Parathyroid adenoma (tissue), 2 donors: Measurements from ENCODE around the gene TMEM53.

Experiments
- H2AFZ ChIP-seq: fragments of 300-600 bp; sonication (generic); one replicate; pipeline ENCODE4 v1.7.0; 2017; ENCODE audit warnings: antibody characterized with exemption, mild to moderate bottlenecking
- H3K27ac ChIP-seq: fragments of 300-600 bp; sonication (generic); one replicate; pipeline ENCODE4 v1.7.0; 2017
- H3K27me3 ChIP-seq: fragments of 300-600 bp; sonication (generic); one replicate; pipeline ENCODE4 v1.7.0; 2017; ENCODE audit warnings: low read length; ENCODE audit not compliant: control insufficient read depth, insufficient read depth
- H3K36me3 ChIP-seq: fragments of 300-600 bp; sonication (generic); one replicate; pipeline ENCODE4 v1.7.0; 2017; ENCODE audit warnings: low read length; ENCODE audit not compliant: control insufficient read depth, insufficient read depth
- H3K4me1 ChIP-seq: fragments of 300-600 bp; sonication (generic); one replicate; pipeline ENCODE4 v1.7.0; 2017; ENCODE audit warnings: control low read depth
- H3K4me2 ChIP-seq: fragments of 300-600 bp; sonication (generic); one replicate; pipeline ENCODE4 v1.7.0; 2017; ENCODE audit warnings: low read length
- H3K4me3 ChIP-seq: fragments of 300-600 bp; sonication (generic); one replicate; pipeline ENCODE4 v1.7.0; 2017; ENCODE audit warnings: low read depth, low read length
- H3K79me2 ChIP-seq: fragments of 300-600 bp; sonication (generic); one replicate; pipeline ENCODE4 v1.7.0; 2017; ENCODE audit warnings: control low read depth
- H3K9ac ChIP-seq: fragments of 300-600 bp; sonication (generic); one replicate; pipeline ENCODE4 v1.7.0; 2017; ENCODE audit warnings: mild to moderate bottlenecking
- H3K9me3 ChIP-seq: fragments of 300-600 bp; sonication (generic); one replicate; pipeline ENCODE4 v1.7.0; 2017; ENCODE audit warnings: low read length; ENCODE audit not compliant: control insufficient read depth
- CTCF ChIP-seq: fragments of 300-600 bp; sonication (generic); IDR thresholded peaks from one replicate; pipeline ENCODE4 v1.7.0; 2017; ENCODE audit warnings: antibody characterized with exemption, mild to moderate bottlenecking
- donor health status: primary hyperparathyroidism.

The TMEM53 gene

GRCh38 chr1:44625348-44625747 is 48.9 kb downstream of the TMEM53 start:
- H3K4me2 ChIP-seq = no peak overlapping the region
- H3K79me2 ChIP-seq = no peaks in the 10 kb centered on the region
- H3K27ac ChIP-seq = no peak overlapping the region
- H3K9ac ChIP-seq = no peak overlapping the region
- no peak overlapping the region for H2AFZ ChIP-seq
- no peaks in the 10 kb centered on the region for H3K4me1 ChIP-seq
- H3K4me3 ChIP-seq = no peak overlapping the region
- no peak for TF ChIP-seq CTCF
- no peaks in the 10 kb centered on the region for H3K36me3 ChIP-seq
- H3K27me3 ChIP-seq = no peaks in the 10 kb centered on the region
- no peaks in the 10 kb centered on the region for H3K9me3 ChIP-seq

DNA sequence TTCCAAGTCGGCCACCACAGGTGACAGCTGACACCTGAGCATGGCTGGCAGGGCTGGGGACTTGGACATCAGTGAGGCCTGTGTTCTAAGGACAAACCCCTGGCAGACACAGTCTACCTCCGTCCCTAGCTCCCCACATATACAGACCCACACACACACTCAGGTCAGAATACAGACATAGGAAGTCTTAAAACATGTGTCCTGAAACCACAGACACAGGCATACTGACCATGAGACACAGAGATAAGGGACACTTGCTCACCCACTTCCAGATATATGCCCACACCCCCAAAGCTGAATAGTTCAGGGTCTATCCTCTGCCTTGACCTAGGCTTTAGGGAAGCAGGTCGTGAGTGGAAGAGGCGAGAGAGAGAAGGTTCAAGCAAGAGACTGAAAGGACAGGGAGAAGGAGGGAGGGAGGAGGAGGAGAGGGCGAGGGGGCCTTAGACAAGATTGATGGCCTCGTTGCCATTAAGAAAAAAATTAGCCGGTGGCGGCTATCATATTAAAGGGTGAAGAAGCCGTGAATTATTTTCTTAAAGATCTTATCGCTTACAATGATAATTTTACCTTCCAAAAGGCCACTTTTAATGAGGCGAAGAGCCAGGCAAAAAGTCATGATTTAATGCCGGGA is 49.9 kb downstream of the TMEM53 start:
- Histone ChIP-seq H3K79me2 (no peaks in the 10 kb centered on the region), H3K9ac (no peak overlapping the region), H2AFZ (no peak overlapping the region), H3K4me3 (no peak overlapping the region), H3K9me3 (no peaks in the 10 kb centered on the region), H3K36me3 (no peaks in the 10 kb centered on the region), H3K4me2 (no peak overlapping the region), H3K4me1 (no peaks in the 10 kb centered on the region), H3K27me3 (no peaks in the 10 kb centered on the region), H3K27ac (no peak overlapping the region)
- no peak for TF ChIP-seq CTCF

DNA sequence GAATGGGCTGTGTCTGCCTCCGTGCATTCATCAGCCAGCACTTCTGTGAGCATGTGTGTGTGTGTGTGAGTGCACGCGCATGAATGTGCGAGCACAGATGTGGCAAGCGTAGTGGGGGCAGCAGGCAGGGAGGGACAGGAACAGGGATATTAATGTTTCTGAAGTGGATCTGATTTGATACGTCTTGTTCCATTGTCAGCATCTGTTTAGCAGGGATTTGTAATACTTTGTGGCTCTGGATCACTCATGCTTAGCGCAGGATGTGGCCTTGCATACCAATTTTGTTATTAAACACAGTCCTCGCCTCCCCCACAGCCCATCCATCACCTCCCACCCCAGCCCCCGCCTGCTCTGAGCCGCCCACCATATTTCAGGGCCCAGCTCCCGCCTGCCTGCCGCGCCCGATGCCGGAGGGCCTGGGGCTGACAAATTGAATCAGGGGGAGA is 52.4 kb downstream of the TMEM53 start:
- H3K36me3 ChIP-seq = no peaks in the 10 kb centered on the region
- H3K4me3 ChIP-seq = no peak overlapping the region
- H3K4me2 ChIP-seq = no peak overlapping the region
- no peaks in the 10 kb centered on the region for H3K4me1 ChIP-seq
- H3K27me3 ChIP-seq = no peaks in the 10 kb centered on the region
- H3K27ac ChIP-seq = no peak overlapping the region
- TF ChIP-seq CTCF = no peak
- H2AFZ ChIP-seq = no peak overlapping the region
- H3K9me3 ChIP-seq = no peaks in the 10 kb centered on the region
- no peaks in the 10 kb centered on the region for H3K79me2 ChIP-seq
- no peak overlapping the region for H3K9ac ChIP-seq

DNA sequence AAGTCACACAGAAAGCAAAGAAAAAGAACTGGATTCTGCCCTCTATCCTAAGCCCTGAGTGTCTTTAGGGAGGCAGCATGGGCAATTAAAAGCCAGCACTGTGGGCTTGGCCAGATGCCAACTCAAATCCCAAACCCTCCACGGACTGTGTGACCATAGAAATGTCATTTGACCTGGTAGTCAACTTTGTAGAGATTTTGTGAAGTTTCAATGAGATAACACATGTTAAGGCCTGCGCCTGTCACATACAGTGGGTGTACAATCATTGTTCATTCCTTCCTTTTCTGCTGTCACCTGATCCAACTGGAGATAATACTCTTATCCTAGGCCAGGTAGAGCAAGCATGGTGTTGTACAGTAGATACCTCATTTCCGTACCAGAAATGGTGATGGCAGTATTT is 54.2 kb downstream of the TMEM53 start:
- TF ChIP-seq CTCF = no peak
- H3K27ac ChIP-seq = no peak overlapping the region

GRCh38 chr1:44619261-44619900 is 54.9 kb downstream of the TMEM53 start:
- no peak for TF ChIP-seq CTCF
- Histone ChIP-seq H2AFZ (no peak overlapping the region), H3K4me1 (no peaks in the 10 kb centered on the region), H3K9ac (no peak overlapping the region), H3K4me2 (no peak overlapping the region), H3K27me3 (no peaks in the 10 kb centered on the region), H3K9me3 (no peaks in the 10 kb centered on the region), H3K79me2 (no peaks in the 10 kb centered on the region), H3K4me3 (no peak overlapping the region), H3K36me3 (no peaks in the 10 kb centered on the region), H3K27ac (no peak overlapping the region)

More for the DNA sequence above, 54.2 kb downstream of the TMEM53 start:
- no peaks in the 10 kb centered on the region for H3K9me3 ChIP-seq
- H3K4me2 ChIP-seq = no peak overlapping the region
- no peaks in the 10 kb centered on the region for H3K4me1 ChIP-seq
- H3K9ac ChIP-seq = no peak overlapping the region
- no peak overlapping the region for H2AFZ ChIP-seq
- H3K27me3 ChIP-seq = no peaks in the 10 kb centered on the region
- no peaks in the 10 kb centered on the region for H3K79me2 ChIP-seq
- H3K4me3 ChIP-seq = no peak overlapping the region
- no peaks in the 10 kb centered on the region for H3K36me3 ChIP-seq
